Ascending aorta (tissue), 2 donors: ENCODE results near the gene AMH. TPM values are rescaled to one million over a fixed set of nuclear protein-coding genes. Genes with fewer than 3 reads are reported as not detected.

ENCODE experiments used
- DNase-seq, 2 donors: peaks; one replicate each; pipeline ENCODE4 v3.0.0-alpha.2; 2019; ENCODE audit warnings: low spot score in 2 of 2
- H3K27ac ChIP-seq, 2 donors: fragments of 200-600 bp; sonication (generic); one replicate each; pipeline ENCODE4 v1.5.1; 2016 to 2017; ENCODE audit warnings: mild to moderate bottlenecking in 1 of 2
- H3K27me3 ChIP-seq: fragments of 200-600 bp; sonication (generic); one replicate; pipeline ENCODE4 v1.5.1; 2017
- H3K36me3 ChIP-seq, 2 donors: fragments of 200-600 bp; sonication (generic); one replicate each; pipeline ENCODE4 v1.5.1; 2016
- H3K4me1 ChIP-seq, 2 donors: fragments of 200-600 bp; sonication (generic); one replicate each; pipeline ENCODE4 v1.5.1; 2016 to 2017; ENCODE audit warnings: mild to moderate bottlenecking in 1 of 2
- H3K4me3 ChIP-seq, 2 donors: fragments of 200-600 bp; sonication (generic); one replicate each; pipeline ENCODE4 v1.5.1; 2016 to 2017; ENCODE audit warnings: mild to moderate bottlenecking in 1 of 2
- H3K9me3 ChIP-seq, 2 donors: fragments of 200-600 bp; sonication (generic); one replicate each; pipeline ENCODE4 v1.5.1; 2016
- intact Hi-C: fragments of 100-400 bp; cut with DNase I; formaldehyde crosslinking; loops from one replicate; pipeline ENCODE4 v1.15.1; 2023
- total RNA-seq: library from RNA; depleted of rRNA; stranded (reverse); fragments of >200 nt; gene quantifications from one replicate; pipeline ENCODE4 v1.1.0, GENCODE V29; 2016
- TF ChIP-seq, protein P1 (sequence below), 3 experiments: fragments of 200-600 bp in 2 of 3; fragments of 450-650 bp in 1 of 3; sonication (generic) in 2 of 3; IDR thresholded peaks; one replicate each; pipeline ENCODE4 v1.5.1; 2016 to 2019; ENCODE audit warnings: antibody characterized with exemption in 3 of 3, mild to moderate bottlenecking in 1 of 3, moderate library complexity in 1 of 3

Gene AMH
- total RNA-seq, 1 donor from 2014 or later = not detected

GRCh38 chr19:2246014-2246620, 3.0 kb upstream of the AMH start:
- H3K9me3 ChIP-seq = no peaks in the 10 kb centered on the region
- intact Hi-C loops = no loop called here
- peaks cover 52 to 56% of the 10 kb centered on the region in 2 donors for H3K36me3 ChIP-seq
- no peak overlapping the region for H3K27ac ChIP-seq
- no peak overlapping the region for H3K4me3 ChIP-seq
- TF ChIP-seq, protein P1, sequence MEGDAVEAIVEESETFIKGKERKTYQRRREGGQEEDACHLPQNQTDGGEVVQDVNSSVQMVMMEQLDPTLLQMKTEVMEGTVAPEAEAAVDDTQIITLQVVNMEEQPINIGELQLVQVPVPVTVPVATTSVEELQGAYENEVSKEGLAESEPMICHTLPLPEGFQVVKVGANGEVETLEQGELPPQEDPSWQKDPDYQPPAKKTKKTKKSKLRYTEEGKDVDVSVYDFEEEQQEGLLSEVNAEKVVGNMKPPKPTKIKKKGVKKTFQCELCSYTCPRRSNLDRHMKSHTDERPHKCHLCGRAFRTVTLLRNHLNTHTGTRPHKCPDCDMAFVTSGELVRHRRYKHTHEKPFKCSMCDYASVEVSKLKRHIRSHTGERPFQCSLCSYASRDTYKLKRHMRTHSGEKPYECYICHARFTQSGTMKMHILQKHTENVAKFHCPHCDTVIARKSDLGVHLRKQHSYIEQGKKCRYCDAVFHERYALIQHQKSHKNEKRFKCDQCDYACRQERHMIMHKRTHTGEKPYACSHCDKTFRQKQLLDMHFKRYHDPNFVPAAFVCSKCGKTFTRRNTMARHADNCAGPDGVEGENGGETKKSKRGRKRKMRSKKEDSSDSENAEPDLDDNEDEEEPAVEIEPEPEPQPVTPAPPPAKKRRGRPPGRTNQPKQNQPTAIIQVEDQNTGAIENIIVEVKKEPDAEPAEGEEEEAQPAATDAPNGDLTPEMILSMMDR (IDR thresholded peaks at IDR 0.05) = no peak
- DNase-seq = no peak
- peaks cover 0 to 19% of the 10 kb centered on the region in 2 donors for H3K4me1 ChIP-seq
- peaks cover 4% of the 10 kb centered on the region for H3K27me3 ChIP-seq

DNA sequence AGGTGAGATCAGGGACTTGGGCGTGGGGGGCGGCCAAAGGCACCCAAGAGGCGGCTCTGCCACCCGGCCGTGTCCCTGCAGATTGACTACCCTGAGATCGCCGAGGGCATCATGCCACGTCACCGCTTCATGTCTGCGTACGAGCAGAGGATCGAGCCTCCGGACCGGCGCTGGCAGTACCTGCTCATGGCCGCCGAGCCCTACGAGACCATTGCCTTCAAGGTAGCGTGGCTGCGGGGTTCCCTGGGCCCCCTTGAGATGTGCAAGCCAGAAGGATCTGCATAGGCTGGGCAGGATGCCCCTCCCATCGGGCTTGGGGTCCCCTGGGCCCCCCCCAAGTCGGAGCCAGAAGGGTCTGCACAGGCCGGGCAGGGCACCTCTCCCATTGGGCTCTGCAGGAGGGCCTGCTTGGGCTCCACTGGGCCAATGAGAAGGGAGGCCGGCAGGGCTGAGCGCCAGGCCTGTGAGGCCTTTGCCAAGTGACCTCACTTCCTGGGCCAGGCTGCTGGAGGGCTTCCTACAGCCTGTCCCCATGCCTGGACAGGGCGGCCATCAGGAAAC, 2.2 kb upstream of the AMH start:
- intact Hi-C loops = no loop called here
- no peaks in the 10 kb centered on the region for H3K9me3 ChIP-seq
- peaks cover 0 to 15% of the 10 kb centered on the region in 2 donors for H3K4me1 ChIP-seq
- no peak for DNase-seq
- peaks cover 52 to 56% of the 10 kb centered on the region in 2 donors for H3K36me3 ChIP-seq
- TF ChIP-seq, protein P1 (IDR thresholded peaks at IDR 0.05) = no peak
- H3K27ac ChIP-seq = no peak overlapping the region
- H3K4me3 ChIP-seq = no peak overlapping the region
- peaks cover 4% of the 10 kb centered on the region for H3K27me3 ChIP-seq

- H3K27ac ChIP-seq = no peak overlapping the region
- TF ChIP-seq, protein P1 (IDR thresholded peaks at IDR 0.05) = no peak
- H3K4me3 ChIP-seq = no peak overlapping the region
- peaks cover 0 to 18% of the 10 kb centered on the region in 2 donors for H3K4me1 ChIP-seq
- no peak for DNase-seq
- H3K9me3 ChIP-seq = no peaks in the 10 kb centered on the region
- H3K36me3 ChIP-seq = peaks cover 52 to 56% of the 10 kb centered on the region in 2 donors
- peaks cover 4% of the 10 kb centered on the region for H3K27me3 ChIP-seq
- intact Hi-C loops = no loop called here
Measured at GRCh38 chr19:2247433-2248101, 1.6 kb upstream of the AMH start.

- intact Hi-C loops = no loop called here
- DNase-seq = no peak
- TF ChIP-seq, protein P1 (IDR thresholded peaks at IDR 0.05) = no peak
- Histone ChIP-seq H3K9me3 (no peaks in the 10 kb centered on the region), H3K27ac (no peak overlapping the region), H3K27me3 (peaks cover 8% of the 10 kb centered on the region), H3K36me3 (peaks cover 50 to 54% of the 10 kb centered on the region in 2 donors), H3K4me1 (peaks cover 0 to 22% of the 10 kb centered on the region in 2 donors), H3K4me3 (no peak overlapping the region)
Measured at GRCh38 chr19:2248136-2249009, 750 bp upstream of the AMH start.

DNA sequence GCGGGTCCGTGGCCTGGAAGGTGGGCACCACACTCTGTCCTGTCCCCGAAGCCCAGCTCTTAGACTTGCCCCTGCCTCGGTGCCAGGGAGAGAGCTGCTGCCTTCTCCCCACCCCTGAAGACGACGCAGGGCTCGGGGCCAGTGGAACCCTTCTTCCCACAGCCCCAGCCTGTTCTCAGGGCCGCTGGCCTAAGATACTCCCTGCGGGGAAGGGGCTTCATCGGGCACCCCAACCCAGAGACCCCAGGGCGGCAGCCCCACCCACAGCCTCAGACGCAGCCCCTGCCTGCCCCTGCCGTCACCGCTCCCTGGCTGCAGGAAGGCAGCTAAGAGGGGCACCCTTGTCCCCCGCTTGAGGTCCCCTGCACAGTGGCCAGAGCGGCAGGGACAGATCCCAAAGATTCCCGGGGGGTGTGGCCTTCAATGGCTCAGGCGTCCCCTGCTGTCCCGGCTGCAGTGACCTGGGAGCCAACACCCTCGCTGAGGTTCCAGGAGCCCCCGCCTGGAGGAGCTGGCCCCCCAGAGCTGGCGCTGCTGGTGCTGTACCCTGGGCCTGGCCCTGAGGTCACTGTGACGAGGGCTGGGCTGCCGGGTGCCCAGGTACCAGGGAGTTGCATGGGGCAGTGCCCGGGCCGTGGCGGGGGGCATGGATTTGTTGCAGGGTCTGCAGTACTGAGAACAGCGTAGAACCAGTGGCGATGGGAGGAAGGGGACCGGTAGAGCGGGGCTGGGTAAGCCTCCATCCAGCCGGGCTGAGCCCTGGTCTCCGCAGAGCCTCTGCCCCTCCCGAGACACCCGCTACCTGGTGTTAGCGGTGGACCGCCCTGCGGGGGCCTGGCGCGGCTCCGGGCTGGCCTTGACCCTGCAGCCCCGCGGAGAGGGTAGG, 1.0 kb downstream of the AMH start:
- H3K4me3 ChIP-seq = no peak overlapping the region
- H3K9me3 ChIP-seq = no peaks in the 10 kb centered on the region
- peaks cover 33 to 37% of the 10 kb centered on the region in 2 donors for H3K36me3 ChIP-seq
- H3K4me1 ChIP-seq = peaks cover 0 to 26% of the 10 kb centered on the region in 2 donors
- no peak for DNase-seq
- peaks cover 13% of the 10 kb centered on the region for H3K27me3 ChIP-seq
- TF ChIP-seq, protein P1 (IDR thresholded peaks at IDR 0.05) = no peak
- no peak overlapping the region for H3K27ac ChIP-seq
- intact Hi-C loops = no loop called here
